Calu3 (cell line): ENCODE measurements around the gene KNG1. TPM values are rescaled to one million over a fixed set of nuclear protein-coding genes. Genes with fewer than 3 reads are reported as not detected.

Source experiments
- BruUV-seq: library from RNA; stranded (reverse); fragments of 400-500 nt; replicated peaks from 2 replicates; lab custom pipeline; 2021; lab: Mats Ljungman, UMichigan
- CTCF ChIA-PET: fragments of 300-600 bp; sonication (Branson Sonifier 250); formaldehyde crosslinking; loops from one replicate; lab custom pipeline; 2022; ENCODE audit warnings: antibody characterized with exemption; lab: Charles Lee
- DNase-seq: peaks from one replicate; pipeline ENCODE4 v3.0.0; 2022
- H3K27ac Mint-ChIP-seq: one replicate; pipeline ENCODE4 v1.8.0; 2022; ENCODE audit warnings: mixed read lengths; ENCODE audit not compliant: unreplicated experiment
- H3K27me3 Mint-ChIP-seq: one replicate; pipeline ENCODE4 v1.8.0; 2022; ENCODE audit warnings: mixed read lengths; ENCODE audit not compliant: unreplicated experiment
- H3K36me3 Mint-ChIP-seq: one replicate; pipeline ENCODE4 v1.8.0; 2022; ENCODE audit warnings: mild to moderate bottlenecking, moderate library complexity, mixed read lengths; ENCODE audit not compliant: insufficient read depth, unreplicated experiment
- H3K4me1 Mint-ChIP-seq: one replicate; pipeline ENCODE4 v1.8.0; 2022; ENCODE audit warnings: mild to moderate bottlenecking, low read depth, mixed read lengths; ENCODE audit not compliant: unreplicated experiment
- H3K4me3 Mint-ChIP-seq: one replicate; pipeline ENCODE4 v1.8.0; 2022; ENCODE audit warnings: mild to moderate bottlenecking, low read depth, moderate library complexity, mixed read lengths; ENCODE audit not compliant: unreplicated experiment
- H3K9me3 Mint-ChIP-seq: one replicate; pipeline ENCODE4 v1.8.0; 2022; ENCODE audit warnings: low read depth, mixed read lengths; ENCODE audit not compliant: unreplicated experiment
- intact Hi-C: fragments of 100-400 bp; cut with micrococcal nuclease; formaldehyde crosslinking; loops from one replicate; pipeline ENCODE4 v1.10.0; 2022; ENCODE audit not compliant: unreplicated experiment
- microRNA-seq: library from miRNA; unstranded; fragments of <30 nt; microRNA quantifications from one replicate; pipeline ENCODE4 v1.2.0, GENCODE V29; 2022
- total RNA-seq: library from RNA; stranded (reverse); gene quantifications from 2 replicates; pipeline ENCODE4 v1.2.3, GENCODE V29; 2022
- TF ChIP-seq, protein P1 (sequence below): fragments of 200-600 bp; IDR thresholded peaks from one replicate; pipeline ENCODE4 v1.8.0; 2022; ENCODE audit warnings: antibody characterized with exemption; ENCODE audit not compliant: unreplicated experiment

Gene KNG1
- total RNA-seq, 1 experiment from 2014 or later, result not detected

DNA sequence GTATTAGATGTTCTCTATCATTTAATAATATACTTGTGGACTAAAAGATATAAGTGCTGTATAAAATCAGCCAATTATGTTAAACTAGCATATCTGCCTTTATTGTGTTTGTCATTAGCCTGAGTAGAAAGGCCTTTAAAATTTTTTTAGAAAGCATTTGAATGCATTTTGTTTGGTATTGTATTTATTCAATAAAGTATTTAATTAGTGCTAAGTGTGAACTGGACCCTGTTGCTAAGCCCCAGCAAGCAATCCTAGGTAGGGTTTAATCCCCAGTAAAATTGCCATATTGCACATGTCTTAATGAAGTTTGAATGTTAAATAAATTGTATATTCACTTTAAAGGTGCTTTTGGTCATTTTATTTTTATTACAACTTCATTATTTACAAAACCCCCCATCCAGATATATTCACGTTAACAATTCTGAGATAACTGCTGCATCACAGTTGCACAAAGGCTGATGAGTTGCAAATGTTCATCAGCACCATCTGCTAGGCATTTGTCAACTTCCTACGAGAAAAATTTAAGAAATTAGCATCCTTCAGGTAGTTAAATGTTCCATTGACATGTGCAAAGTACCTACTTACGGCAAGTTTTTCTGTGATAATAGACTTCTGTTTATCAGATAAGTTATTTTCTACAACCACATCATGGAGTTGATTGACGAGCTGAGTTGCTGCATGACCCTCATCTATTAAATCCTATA lies 72.5 kb downstream of the KNG1 start:
- no peak for DNase-seq
- Mint-ChIP-seq H3K4me1 (peaks cover 40% of the 10 kb centered on the region), H3K36me3 (peaks cover 95% of the 10 kb centered on the region), H3K4me3 (peak overlapping the region; percentile 81), H3K27me3 (no peaks in the 10 kb centered on the region), H3K27ac (peak overlapping the region; percentile 98), H3K9me3 (no peaks in the 10 kb centered on the region)
- BruUV-seq, result TSS peak; percentile 13
- intact Hi-C loops, result loop anchor here (10.0 kb wide), 1 partner anchor 175 kb away; the partner anchor contains the start of gene AHSG
- TF ChIP-seq, protein P1, sequence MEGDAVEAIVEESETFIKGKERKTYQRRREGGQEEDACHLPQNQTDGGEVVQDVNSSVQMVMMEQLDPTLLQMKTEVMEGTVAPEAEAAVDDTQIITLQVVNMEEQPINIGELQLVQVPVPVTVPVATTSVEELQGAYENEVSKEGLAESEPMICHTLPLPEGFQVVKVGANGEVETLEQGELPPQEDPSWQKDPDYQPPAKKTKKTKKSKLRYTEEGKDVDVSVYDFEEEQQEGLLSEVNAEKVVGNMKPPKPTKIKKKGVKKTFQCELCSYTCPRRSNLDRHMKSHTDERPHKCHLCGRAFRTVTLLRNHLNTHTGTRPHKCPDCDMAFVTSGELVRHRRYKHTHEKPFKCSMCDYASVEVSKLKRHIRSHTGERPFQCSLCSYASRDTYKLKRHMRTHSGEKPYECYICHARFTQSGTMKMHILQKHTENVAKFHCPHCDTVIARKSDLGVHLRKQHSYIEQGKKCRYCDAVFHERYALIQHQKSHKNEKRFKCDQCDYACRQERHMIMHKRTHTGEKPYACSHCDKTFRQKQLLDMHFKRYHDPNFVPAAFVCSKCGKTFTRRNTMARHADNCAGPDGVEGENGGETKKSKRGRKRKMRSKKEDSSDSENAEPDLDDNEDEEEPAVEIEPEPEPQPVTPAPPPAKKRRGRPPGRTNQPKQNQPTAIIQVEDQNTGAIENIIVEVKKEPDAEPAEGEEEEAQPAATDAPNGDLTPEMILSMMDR, result no peak
- CTCF ChIA-PET, result interaction anchor here (0.9 to 1.1 kb wide), 2 partner anchors 38 to 173 kb away, joined by 3 read pairs; no protein-coding TSS in a partner anchor

DNA sequence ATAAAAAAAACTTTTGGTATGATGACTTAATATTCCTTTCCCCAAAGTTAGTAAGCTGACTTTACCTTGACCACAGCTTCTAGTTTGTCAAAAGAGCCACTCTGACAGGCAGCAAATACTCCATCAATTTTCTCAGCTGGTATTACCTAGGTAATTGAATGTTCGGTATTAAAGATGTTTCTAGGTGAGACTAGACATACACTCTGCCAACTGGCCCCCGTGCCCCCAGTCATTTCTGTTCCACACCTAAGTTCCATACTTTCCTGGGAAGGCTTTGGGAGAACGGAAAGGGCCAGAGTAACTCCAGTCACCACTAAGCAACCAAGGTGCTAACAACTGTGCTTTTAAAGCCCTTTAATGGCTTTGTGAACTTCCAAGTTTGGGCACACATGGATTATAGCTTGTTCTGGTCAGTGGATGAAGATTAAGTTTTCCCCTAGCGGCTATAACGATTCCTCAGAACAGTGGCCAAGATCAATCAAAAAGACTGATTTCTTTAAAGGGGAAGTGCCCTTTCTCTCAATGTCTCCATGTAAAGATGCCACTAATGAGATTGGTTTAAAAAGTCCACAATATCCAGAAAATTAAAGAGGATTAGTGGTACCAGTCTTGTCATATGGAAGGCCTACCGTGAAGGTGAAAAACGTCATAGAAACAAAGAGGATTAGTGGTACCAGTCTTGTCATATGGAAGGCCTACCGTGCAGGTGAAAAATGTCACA lies 73.3 kb downstream of the KNG1 start:
- Mint-ChIP-seq H3K27ac (peak overlapping the region; percentile 98), H3K9me3 (no peaks in the 10 kb centered on the region), H3K36me3 (peaks cover 88% of the 10 kb centered on the region), H3K27me3 (no peaks in the 10 kb centered on the region), H3K4me1 (peaks cover 37% of the 10 kb centered on the region), H3K4me3 (no peak overlapping the region)
- intact Hi-C loops, result no loop called here
- TF ChIP-seq, protein P1, result no peak
- no peak for DNase-seq
- CTCF ChIA-PET, result interaction anchor here (0.7 to 1.1 kb wide), 3 partner anchors 37 to 214 kb away, joined by 3 read pairs; no protein-coding TSS in a partner anchor
- BruUV-seq, result no TSS peak

Small RNA genes lying within 50 kb of the gene (microRNA-seq; reads per million reads assigned to microRNA genes)
- 21.8 reads per million, percentile 46 among the genes with 10 or more reads in this experiment for gene MIR1248

Other genes with a start within 250 kb of the KNG1 start
- gene CRYGS, start 173.0 kb upstream of the KNG1 start, total RNA-seq, result 7.2 and 9.5 TPM in 2 replicates
- gene TBCCD1, start 150.0 kb upstream of the KNG1 start, total RNA-seq, result 21.0 and 25.1 TPM in 2 replicates
- 171 and 181 TPM in 2 replicates for gene DNAJB11, start 146.6 kb upstream of the KNG1 start, total RNA-seq
- gene AHSG, start 104.3 kb upstream of the KNG1 start, total RNA-seq, result 0.24 and 0.39 TPM in 2 replicates
- gene FETUB, start 77.0 kb upstream of the KNG1 start, total RNA-seq, result not detected in 2 replicates
- gene HRG, start 51.3 kb upstream of the KNG1 start, total RNA-seq, result 0.17 and 0.40 TPM in 2 replicates
- 593 and 650 TPM in 2 replicates for gene EIF4A2, start 66.2 kb downstream of the KNG1 start, total RNA-seq
- gene RFC4, start 89.1 kb downstream of the KNG1 start, total RNA-seq, result 94.8 and 107 TPM in 2 replicates
- gene ADIPOQ, start 125.4 kb downstream of the KNG1 start, total RNA-seq, result not detected in 2 replicates
- gene ST6GAL1, start 213.2 kb downstream of the KNG1 start, total RNA-seq, result 14.4 and 20.4 TPM in 2 replicates